Islet of Langerhans (tissue), 1 donor: Measurements from ENCODE around the gene ANKMY1.

Experiments
- FAIRE-seq: peaks from one replicate; lab custom pipeline; 2011; peaks lifted over from hg19 to GRCh38; lab: Jason Lieb, UNC

Gene ANKMY1

DNA sequence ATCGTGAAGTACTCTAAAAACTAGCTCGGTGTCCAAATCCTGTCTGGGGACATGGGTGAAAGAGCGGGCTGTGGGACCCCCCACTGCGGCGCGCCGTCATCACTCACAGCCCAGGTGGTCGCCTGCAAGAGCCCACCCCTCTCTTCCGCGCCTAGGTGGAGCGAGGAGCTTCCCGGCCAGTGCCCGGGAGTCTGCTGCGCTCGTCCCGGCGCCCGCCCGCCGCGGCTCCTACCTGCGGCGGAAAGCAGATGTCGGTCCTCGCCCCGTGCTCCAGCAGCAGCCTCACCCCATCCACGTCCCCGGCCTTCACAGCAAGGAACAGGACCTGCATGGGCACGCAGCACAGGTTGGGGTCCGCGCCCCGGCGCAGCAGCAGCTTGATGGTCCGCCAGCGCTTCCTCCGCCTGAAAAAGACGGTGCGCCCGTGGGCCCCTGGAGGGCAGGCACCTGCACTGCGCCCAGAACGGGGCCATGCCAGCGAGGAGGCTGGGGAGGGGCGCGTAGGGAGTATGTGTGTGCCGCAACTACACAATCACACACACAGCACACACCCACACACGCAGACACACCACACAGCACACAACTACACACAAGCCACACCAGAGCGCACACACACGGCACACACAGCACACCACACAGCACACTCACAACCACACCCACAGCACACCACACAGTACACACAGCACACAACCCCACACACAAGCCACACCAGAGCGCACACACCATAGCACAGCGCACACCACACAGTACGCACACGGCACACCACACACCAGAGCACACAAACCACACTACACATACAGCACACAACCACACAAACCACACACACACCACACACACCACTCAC, 37.4 kb downstream of the ANKMY1 start:
- no peak for FAIRE-seq

DNA sequence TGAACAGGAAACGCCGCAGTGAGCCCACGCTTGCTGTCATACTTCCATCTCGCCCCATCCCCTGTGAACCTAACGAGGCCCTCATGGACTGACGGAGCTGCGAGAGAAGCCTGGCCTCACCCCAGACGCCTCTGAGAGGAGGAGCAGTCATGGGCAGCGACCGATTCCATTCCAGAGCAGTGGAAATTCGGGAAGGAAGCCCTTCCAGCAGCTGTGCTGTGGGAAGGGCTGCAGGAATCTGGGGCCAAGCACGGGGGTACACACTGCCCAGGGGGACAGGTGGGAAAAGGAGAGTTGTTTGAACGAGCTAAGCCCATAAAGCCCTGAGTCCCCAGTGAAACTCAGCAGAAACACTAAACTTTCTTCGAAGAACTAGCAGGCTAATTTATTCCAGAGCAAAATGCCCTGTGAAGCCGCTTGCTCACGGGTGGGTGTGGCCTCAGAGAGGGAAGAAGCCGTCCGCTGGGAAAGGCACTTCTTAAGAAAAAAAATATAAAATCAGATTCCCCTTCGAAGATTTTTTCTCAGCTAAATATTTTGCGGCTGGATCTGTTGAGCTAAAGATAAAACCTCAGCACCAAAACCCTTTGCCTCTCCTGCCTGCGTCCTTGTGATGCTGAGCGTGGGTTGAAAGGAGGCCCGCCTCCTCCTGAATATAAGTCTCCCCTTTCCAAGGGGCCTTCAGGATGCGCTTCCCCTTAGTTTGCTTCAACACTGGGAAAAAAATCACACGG, 38.2 kb downstream of the ANKMY1 start:
- FAIRE-seq: no peak

DNA sequence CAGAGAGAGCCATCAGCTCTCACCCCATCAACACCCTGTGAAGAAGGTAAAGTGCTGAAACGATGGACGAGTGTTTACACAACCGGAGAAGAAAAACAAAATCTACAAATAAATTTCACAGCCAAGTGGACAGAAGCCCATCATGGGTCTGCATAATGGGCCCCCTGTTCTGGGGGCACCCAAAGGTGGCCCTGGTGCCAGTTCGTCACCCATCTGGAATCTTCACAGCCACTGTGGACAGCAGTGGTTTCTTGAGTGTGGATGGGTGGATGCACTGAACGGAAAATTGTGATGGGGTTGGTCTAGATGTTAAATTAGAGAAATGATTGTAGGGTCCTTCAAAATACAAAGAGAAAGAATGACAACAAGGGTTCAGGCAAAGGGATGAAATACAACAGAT, 38.8 kb downstream of the ANKMY1 start:
- no peak for FAIRE-seq

- no peak for FAIRE-seq
These were observed 40.4 kb downstream of the ANKMY1 start for GRCh38 chr2:240517342-240517741.

DNA sequence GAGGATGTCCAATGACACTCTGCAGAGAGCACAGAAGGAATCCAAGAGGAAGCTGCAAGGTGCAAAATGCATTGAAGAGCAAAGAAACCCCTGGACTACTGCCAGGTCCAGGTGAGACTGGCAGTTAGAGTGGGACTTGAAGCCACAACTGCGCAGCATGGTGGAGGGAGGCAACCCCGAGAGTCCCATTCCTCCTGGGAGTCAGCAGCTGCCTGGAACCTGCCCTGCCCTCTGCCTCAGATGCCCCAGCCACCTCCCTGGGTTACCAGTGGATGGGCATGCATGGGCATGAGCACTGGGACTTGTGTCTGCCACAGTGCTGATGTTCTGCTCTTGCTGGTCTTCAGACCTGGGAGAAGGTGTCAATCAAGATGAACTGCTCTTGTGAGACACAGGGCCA, 43.2 kb downstream of the ANKMY1 start:
- no peak for FAIRE-seq

- no peak for FAIRE-seq
These were observed 44.1 kb downstream of the ANKMY1 start for GRCh38 chr2:240513549-240514287.

DNA sequence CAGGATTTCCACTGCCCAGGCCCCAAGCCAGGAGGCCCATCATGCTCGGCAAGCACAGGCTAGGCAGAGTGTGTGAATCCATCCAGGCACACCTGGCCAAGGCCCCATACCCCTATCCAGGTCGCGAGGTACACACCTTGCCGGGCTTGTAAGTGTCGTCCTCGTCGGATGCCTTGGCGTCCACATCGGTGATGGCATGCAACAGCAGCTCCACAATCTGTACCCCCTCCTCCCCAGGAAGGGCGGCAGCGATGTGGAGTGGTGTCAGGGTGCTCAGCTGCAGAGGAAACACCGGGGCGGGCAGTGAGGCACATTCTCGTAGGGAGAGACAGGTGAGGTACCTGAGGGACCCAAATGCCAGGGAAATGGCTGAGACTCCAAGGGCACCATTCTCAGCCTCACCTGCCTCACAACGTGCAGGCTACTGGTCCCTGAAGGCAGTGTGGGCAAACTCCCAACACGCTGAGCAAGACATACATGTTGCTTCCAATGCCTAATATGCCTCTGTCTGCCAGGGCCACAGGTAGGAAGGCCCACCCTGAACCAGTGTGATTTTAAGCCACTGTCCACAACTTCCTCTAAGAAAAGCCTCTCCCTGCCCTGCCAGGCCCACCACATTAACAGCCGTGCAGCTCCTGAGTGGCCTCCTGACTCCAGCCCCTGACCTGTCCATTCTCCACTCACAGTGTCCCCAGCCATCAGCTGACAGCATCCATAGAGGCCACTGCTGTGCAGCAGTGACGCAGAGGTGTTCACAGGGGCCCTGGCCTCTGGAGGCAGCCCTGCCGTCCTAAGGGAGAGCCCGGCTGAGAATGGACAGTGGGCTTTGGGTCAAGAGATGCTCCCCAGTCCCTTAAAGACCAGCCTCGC, 44.9 kb downstream of the ANKMY1 start:
- no peak for FAIRE-seq

GRCh38 chr2:240512109-240512485, 45.7 kb downstream of the ANKMY1 start:
- FAIRE-seq: no peak

DNA sequence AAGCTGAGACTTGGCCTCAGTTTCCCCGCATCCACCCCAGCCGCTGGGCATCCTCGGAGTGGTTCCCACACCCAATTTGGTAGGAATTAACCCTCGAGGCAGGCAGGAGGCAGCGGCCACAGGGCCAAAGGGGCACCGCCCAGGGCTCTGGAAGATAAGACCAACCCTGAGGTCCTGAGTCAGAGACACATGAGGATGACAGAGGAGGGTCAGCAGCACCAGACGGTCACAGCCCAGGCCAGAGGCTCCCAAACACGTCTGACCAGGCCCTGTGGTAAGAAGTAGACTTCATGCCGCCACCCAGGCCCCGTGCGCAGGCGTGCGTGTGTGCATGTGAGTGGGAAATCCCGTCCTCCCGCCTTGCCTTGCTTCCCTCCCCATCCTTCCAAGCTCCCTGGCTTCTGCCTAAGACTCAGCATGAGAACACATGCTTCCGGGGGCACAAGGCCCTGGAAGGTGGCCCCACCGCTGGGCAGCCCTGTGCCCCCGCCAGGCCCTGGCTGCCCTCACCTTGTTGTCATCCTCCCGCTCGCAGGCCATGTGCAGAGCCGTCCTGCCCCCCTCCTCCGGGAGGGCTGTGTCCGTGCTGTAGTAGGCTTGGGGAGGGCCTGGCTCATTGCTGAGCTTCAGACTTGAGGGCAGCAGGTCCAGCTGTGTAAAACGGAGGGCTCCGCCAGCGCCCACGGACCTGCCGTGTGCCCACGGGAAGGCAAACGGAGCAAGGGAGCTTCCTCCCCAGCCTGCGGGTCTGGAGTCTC, 46.3 kb downstream of the ANKMY1 start:
- FAIRE-seq: no peak

DNA sequence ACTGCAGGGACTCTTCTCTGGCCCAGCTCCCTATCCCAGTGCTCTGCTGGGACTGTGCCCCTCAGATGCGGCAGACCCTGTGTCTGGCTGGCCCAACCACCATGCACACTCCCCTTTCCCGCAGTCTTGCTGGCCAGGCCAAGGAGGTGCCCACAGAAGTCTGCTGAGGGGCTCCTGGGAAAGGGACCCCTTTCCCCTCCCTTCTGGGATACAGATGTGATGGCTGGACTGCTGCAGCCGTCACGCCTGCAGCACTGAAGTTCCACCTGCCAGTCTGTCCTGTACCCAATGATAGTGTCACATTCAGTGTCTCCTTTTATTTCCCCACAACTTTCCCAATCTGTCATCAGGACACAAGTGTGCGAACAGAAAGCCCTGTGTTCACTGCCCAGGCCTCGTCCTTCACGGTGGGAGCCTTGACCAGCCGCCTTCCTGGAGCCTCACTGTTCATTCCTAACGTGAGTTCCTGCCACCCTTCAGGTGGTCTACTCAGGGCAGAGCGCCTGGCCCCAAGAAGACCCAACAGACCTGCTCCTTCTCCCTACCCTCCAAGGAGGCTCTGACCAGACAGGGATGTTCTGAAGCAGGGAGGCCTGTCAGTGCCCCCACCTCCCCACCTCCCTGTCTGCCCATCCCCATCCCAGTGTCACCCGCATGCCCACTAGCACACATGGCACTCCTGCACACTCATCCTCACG, 47.1 kb downstream of the ANKMY1 start:
- FAIRE-seq: no peak

GRCh38 chr2:240509667-240510512, 47.9 kb downstream of the ANKMY1 start:
- no peak for FAIRE-seq

- FAIRE-seq: no peak
These were observed 48.8 kb downstream of the ANKMY1 start for GRCh38 chr2:240508832-240509545.

- no peak for FAIRE-seq
These were observed 50.0 kb downstream of the ANKMY1 start for GRCh38 chr2:240507778-240508251.

GRCh38 chr2:240507060-240507777, 50.6 kb downstream of the ANKMY1 start:
- no peak for FAIRE-seq

DNA sequence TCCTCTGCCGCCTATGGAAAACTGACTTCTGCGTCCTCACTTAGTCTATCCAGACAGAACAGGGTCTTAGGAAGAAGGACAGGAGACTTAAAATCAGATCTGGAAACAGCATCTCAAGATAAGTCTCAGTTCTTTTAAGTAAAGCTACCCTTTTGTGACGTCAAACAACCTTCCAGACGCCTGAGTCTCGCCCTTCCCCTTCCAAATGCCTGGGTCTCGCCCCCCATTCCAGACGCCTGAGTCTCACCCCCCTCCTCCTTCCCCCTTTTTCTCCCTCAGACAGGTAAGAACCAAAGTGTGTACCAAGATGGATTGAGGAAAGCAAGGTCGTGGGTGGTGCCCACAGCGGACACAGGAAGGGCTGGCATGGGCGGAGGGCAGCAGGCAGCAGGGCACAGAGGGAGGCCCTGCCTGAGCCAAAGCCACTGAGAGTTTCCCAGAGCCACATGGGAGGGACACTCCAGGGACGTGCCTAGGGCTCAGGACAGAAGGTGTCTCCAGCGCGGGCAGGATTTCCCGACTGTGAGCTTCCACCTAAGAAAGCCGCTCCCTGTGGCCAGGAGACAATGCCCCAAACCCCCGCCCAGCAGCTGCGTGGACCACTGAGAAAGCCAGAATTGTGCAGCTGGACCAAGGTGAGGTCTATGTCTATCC, 51.3 kb downstream of the ANKMY1 start:
- no peak for FAIRE-seq

DNA sequence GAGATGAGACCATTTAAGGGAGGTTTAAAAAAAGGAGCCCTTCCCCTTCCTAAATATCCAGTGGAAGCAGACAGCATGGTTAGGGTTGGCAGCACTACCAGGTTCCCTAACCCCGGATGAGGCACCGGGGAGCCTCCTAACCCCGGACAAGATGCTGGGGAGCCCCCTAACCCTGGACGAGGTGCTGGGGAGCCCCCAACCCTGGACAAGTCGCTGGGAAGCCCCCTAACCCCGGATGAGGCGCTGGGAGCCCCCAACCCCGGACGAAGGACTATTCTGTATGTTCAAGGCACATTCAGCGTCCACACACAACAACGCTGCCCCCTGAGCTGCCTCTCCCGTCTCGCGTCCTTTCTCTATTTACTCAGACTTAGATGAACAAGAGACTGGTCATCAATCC, 51.9 kb downstream of the ANKMY1 start:
- no peak for FAIRE-seq

GRCh38 chr2:240503848-240504247, 53.9 kb downstream of the ANKMY1 start:
- FAIRE-seq: no peak

GRCh38 chr2:240503375-240503774, 54.4 kb downstream of the ANKMY1 start:
- no peak for FAIRE-seq
